HepG2 (cell line): ENCODE data around the gene LGALS8. TPM values are rescaled to one million over a fixed set of nuclear protein-coding genes. Genes with fewer than 3 reads are reported as not detected.

Experiments
- CENPX ChIP-seq: sonication (generic); formaldehyde crosslinking; IDR thresholded peaks from 2 replicates; pipeline ENCODE4 v1.9.0; 2021; ENCODE audit warnings: mild to moderate bottlenecking, missing genetic modification reagents, moderate library complexity
- CHD2 ChIP-seq: IDR thresholded peaks from 2 replicates; pipeline ENCODE4 v1.6.1; 2011; ENCODE audit warnings: low read depth, low read length, improper control_type of control experiment
- FOXC1 ChIP-seq: sonication (generic); formaldehyde crosslinking; IDR thresholded peaks from 2 replicates; pipeline ENCODE4 v1.8.0; 2022; ENCODE audit warnings: mild to moderate bottlenecking, missing genetic modification reagents, borderline replicate concordance
- NR2F2 ChIP-seq: IDR thresholded peaks from 2 replicates; pipeline ENCODE4 v1.6.1; 2012; ENCODE audit warnings: low read depth, inconsistent platforms, borderline replicate concordance
- PHF21A ChIP-seq: sonication (generic); formaldehyde crosslinking; IDR thresholded peaks from 2 replicates; pipeline ENCODE4 v1.5.0; 2020; ENCODE audit warnings: mild to moderate bottlenecking, missing genetic modification reagents
- SALL1 ChIP-seq: sonication (generic); formaldehyde crosslinking; IDR thresholded peaks from 2 replicates; pipeline ENCODE4 v1.8.0; 2022; ENCODE audit warnings: mild to moderate bottlenecking, missing genetic modification reagents
- SOX5 ChIP-seq: IDR thresholded peaks from 2 replicates; pipeline ENCODE4 v1.6.1; 2016; ENCODE audit warnings: borderline replicate concordance
- ZFP90 ChIP-seq: sonication (generic); formaldehyde crosslinking; IDR thresholded peaks from 2 replicates; pipeline ENCODE4 v1.8.0; 2022; ENCODE audit warnings: missing genetic modification reagents, mild to moderate bottlenecking, inconsistent platforms, borderline replicate concordance
- ZNF709 ChIP-seq: sonication (generic); formaldehyde crosslinking; IDR thresholded peaks from 2 replicates; pipeline ENCODE4 v1.5.0; 2020; ENCODE audit warnings: mild to moderate bottlenecking, missing genetic modification reagents
- ZSCAN29 ChIP-seq: sonication (generic); formaldehyde crosslinking; conservative IDR thresholded peaks from 2 replicates; pipeline ENCODE4 v1.4.0; 2020; ENCODE audit warnings: mild to moderate bottlenecking, missing genetic modification reagents
- polyA plus RNA-seq, 8 experiments: library from polyadenylated mRNA; depleted of rRNA in 3 of 8; stranded (reverse) in 7 of 8; unstranded in 1 of 8; fragments of >200 nt; fragmentation: Illumina TruSeq in 4 of 8; extraction: Trizol in 4 of 8; gene quantifications; 2 replicates each; pipeline versions ENCODE4 v1.2.1 to v1.2.3, GENCODE V29; 2011 to 2016; ENCODE audit warnings: low read depth in 4 of 8, missing spikeins in 1 of 8, mixed read lengths in 1 of 8; ENCODE audit not compliant: insufficient read depth in 1 of 8
- total RNA-seq, 5 experiments: library from RNA; depleted of rRNA; stranded (reverse); fragments of >200 nt; fragmentation: Illumina TruSeq; extraction: Trizol; gene quantifications; 2 replicates each; pipeline ENCODE4 v1.2.3, GENCODE V29; 2016; ENCODE audit warnings: low read depth in 1 of 5
- TF ChIP-seq, protein P1 (sequence below): sonication (generic); formaldehyde crosslinking; IDR thresholded peaks from 2 replicates; pipeline ENCODE4 v1.8.0; 2022; ENCODE audit warnings: mild to moderate bottlenecking, missing genetic modification reagents; ENCODE audit not compliant: insufficient replicate concordance
- TF ChIP-seq, protein P2 (sequence below): sonication (generic); formaldehyde crosslinking; IDR thresholded peaks from 2 replicates; pipeline ENCODE4 v1.8.1; 2023; ENCODE audit warnings: mild to moderate bottlenecking, missing genetic modification reagents
- TF ChIP-seq, protein P3 (sequence below), 2 experiments: sonication (generic) in 1 of 2; formaldehyde crosslinking in 1 of 2; IDR thresholded peaks; 2 replicates each; pipeline versions ENCODE4 v1.6.1 to v1.9.0; 2014 to 2022; ENCODE audit warnings: antibody characterized with exemption in 1 of 2, borderline replicate concordance in 1 of 2, inconsistent platforms in 1 of 2, low read depth in 1 of 2, missing genetic modification reagents in 1 of 2
- TF ChIP-seq, protein P4 (sequence below): sonication (generic); formaldehyde crosslinking; IDR thresholded peaks from 2 replicates; pipeline ENCODE4 v1.8.1; 2023; ENCODE audit warnings: mild to moderate bottlenecking, missing genetic modification reagents, borderline replicate concordance
- TF ChIP-seq, protein P5 (sequence below): sonication (generic); formaldehyde crosslinking; conservative IDR thresholded peaks from 2 replicates; pipeline ENCODE4 v1.8.1; 2023; ENCODE audit warnings: missing genetic modification reagents

The LGALS8 gene
- total and polyA plus RNA-seq, 2 of the 13 experiments (the other 11 are each of a cell fraction or from before 2014, with no cell fraction given): 29.3 to 185 TPM

DNA sequence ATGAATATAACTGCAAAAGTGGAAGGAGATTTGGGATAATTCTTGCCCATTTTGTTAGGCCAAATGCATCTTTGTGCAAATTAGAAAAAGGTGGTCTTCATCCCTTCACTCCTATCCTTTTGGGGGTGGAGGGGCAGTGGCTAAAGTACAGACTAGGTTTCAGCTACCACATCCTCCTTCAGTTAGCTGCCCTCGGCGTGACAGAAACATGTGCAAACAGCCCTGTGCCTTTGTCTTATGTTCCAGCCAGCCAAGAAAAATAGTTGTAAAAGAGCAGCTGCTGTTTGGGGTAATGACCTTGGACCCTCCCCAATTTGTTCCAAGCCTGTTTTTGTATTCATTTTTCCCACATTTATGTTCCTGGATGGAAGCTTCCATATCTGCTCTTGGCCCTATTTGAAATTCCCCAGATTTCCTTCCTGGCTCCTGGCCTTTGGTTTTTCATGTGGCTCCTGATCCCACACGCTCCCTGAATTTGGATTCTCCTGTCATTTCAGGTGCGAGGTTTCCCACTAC is 8.3 kb upstream of the LGALS8 start (continued):
- no peak for TF ChIP-seq CHD2
- TF ChIP-seq NR2F2: no peak; the same call in 1 of the 2 replicates
- peak; percentile 53; the same call in 1 of the 2 replicates for TF ChIP-seq PHF21A
- TF ChIP-seq, protein P1, sequence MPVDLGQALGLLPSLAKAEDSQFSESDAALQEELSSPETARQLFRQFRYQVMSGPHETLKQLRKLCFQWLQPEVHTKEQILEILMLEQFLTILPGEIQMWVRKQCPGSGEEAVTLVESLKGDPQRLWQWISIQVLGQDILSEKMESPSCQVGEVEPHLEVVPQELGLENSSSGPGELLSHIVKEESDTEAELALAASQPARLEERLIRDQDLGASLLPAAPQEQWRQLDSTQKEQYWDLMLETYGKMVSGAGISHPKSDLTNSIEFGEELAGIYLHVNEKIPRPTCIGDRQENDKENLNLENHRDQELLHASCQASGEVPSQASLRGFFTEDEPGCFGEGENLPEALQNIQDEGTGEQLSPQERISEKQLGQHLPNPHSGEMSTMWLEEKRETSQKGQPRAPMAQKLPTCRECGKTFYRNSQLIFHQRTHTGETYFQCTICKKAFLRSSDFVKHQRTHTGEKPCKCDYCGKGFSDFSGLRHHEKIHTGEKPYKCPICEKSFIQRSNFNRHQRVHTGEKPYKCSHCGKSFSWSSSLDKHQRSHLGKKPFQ (CRISPR knock-in tag): no peak
- TF ChIP-seq FOXC1: no peak
- TF ChIP-seq, protein P2, sequence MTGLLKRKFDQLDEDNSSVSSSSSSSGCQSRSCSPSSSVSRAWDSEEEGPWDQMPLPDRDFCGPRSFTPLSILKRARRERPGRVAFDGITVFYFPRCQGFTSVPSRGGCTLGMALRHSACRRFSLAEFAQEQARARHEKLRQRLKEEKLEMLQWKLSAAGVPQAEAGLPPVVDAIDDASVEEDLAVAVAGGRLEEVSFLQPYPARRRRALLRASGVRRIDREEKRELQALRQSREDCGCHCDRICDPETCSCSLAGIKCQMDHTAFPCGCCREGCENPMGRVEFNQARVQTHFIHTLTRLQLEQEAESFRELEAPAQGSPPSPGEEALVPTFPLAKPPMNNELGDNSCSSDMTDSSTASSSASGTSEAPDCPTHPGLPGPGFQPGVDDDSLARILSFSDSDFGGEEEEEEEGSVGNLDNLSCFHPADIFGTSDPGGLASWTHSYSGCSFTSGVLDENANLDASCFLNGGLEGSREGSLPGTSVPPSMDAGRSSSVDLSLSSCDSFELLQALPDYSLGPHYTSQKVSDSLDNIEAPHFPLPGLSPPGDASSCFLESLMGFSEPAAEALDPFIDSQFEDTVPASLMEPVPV (CRISPR knock-in tag): no peak
- TF ChIP-seq ZNF709 (CRISPR knock-in tag): 0 out of 2 replicates have a peak, but pooled peaks have one; percentile 43
- TF ChIP-seq, protein P3, sequence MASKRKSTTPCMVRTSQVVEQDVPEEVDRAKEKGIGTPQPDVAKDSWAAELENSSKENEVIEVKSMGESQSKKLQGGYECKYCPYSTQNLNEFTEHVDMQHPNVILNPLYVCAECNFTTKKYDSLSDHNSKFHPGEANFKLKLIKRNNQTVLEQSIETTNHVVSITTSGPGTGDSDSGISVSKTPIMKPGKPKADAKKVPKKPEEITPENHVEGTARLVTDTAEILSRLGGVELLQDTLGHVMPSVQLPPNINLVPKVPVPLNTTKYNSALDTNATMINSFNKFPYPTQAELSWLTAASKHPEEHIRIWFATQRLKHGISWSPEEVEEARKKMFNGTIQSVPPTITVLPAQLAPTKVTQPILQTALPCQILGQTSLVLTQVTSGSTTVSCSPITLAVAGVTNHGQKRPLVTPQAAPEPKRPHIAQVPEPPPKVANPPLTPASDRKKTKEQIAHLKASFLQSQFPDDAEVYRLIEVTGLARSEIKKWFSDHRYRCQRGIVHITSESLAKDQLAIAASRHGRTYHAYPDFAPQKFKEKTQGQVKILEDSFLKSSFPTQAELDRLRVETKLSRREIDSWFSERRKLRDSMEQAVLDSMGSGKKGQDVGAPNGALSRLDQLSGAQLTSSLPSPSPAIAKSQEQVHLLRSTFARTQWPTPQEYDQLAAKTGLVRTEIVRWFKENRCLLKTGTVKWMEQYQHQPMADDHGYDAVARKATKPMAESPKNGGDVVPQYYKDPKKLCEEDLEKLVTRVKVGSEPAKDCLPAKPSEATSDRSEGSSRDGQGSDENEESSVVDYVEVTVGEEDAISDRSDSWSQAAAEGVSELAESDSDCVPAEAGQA (IDR thresholded peaks at IDR 0.05; ENCODE audit: low read depth): no peak
- TF ChIP-seq, protein P3 (CRISPR knock-in tag; IDR thresholded peaks at IDR 0.05; ENCODE audit: borderline replicate concordance): no peak
- TF ChIP-seq, protein P4, sequence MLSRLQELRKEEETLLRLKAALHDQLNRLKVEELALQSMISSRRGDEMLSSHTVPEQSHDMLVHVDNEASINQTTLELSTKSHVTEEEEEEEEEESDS: no peak
- 0 out of 2 replicates have a peak, but pooled peaks have one; percentile 39 for TF ChIP-seq ZSCAN29 (CRISPR knock-in tag)
- peak; percentile 96 for TF ChIP-seq SALL1 (CRISPR knock-in tag)
- TF ChIP-seq CENPX (CRISPR knock-in tag): no peak
- TF ChIP-seq, protein P5, sequence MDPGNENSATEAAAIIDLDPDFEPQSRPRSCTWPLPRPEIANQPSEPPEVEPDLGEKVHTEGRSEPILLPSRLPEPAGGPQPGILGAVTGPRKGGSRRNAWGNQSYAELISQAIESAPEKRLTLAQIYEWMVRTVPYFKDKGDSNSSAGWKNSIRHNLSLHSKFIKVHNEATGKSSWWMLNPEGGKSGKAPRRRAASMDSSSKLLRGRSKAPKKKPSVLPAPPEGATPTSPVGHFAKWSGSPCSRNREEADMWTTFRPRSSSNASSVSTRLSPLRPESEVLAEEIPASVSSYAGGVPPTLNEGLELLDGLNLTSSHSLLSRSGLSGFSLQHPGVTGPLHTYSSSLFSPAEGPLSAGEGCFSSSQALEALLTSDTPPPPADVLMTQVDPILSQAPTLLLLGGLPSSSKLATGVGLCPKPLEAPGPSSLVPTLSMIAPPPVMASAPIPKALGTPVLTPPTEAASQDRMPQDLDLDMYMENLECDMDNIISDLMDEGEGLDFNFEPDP (CRISPR knock-in tag): no peak
- TF ChIP-seq SOX5: peak; percentile 77
- TF ChIP-seq ZFP90 (CRISPR knock-in tag): no peak
